ENCODE data around the gene FSD1L.

The FSD1L gene

GRCh38 chr9:105447814-105448812, at the start of gene FSD1L:
Gene FSD1L (plus strand): TSS chr9:105448034. CDS start chr9:105448221, 187 bp downstream.
- peak within 1 kb of the TSS; percentile 77 for H3K4me3 ChIP-seq (ENCODE audit: low read depth, low read length)

GRCh38 chr9:105399117-105399516, 48.7 kb upstream of the FSD1L start:
- TF ChIP-seq CTCF (IDR thresholded peaks at IDR 0.05; ENCODE audit: borderline replicate concordance, insufficient read depth, low read depth, low read length): no peak
- H3K4me3 ChIP-seq (ENCODE audit: low read depth, low read length): no peak overlapping the region

More at GRCh38 chr9:105447814-105448812, at the start of gene FSD1L:
- TF ChIP-seq CTCF (IDR thresholded peaks at IDR 0.05; ENCODE audit: borderline replicate concordance, insufficient read depth, low read depth, low read length): peak; percentile 48

GRCh38 chr9:105401651-105402050, 46.2 kb upstream of the FSD1L start:
- no peak overlapping the region for H3K4me3 ChIP-seq (ENCODE audit: low read depth, low read length)
- no peak for TF ChIP-seq CTCF (IDR thresholded peaks at IDR 0.05; ENCODE audit: borderline replicate concordance, insufficient read depth, low read depth, low read length)

GRCh38 chr9:105403552-105404248, 44.1 kb upstream of the FSD1L start:
- H3K4me3 ChIP-seq (ENCODE audit: low read depth, low read length): no peak overlapping the region
- TF ChIP-seq CTCF (IDR thresholded peaks at IDR 0.05; ENCODE audit: borderline replicate concordance, insufficient read depth, low read depth, low read length): no peak

- H3K4me3 ChIP-seq (ENCODE audit: low read depth, low read length): no peak overlapping the region
- no peak for TF ChIP-seq CTCF (IDR thresholded peaks at IDR 0.05; ENCODE audit: borderline replicate concordance, insufficient read depth, low read depth, low read length)
Measured at GRCh38 chr9:105405514-105406131, 42.2 kb upstream of the FSD1L start.

GRCh38 chr9:105406369-105406768, 41.5 kb upstream of the FSD1L start:
- no peak for TF ChIP-seq CTCF (IDR thresholded peaks at IDR 0.05; ENCODE audit: borderline replicate concordance, insufficient read depth, low read depth, low read length)
- H3K4me3 ChIP-seq (ENCODE audit: low read depth, low read length): no peak overlapping the region
